ENCODE data around the gene ANKRD55. TPM values are rescaled to one million over a fixed set of nuclear protein-coding genes. Genes with fewer than 3 reads are reported as not detected.

The ANKRD55 gene
- total RNA-seq, 2 donors from 2014 or later, result 0.27 to 0.29 TPM

DNA sequence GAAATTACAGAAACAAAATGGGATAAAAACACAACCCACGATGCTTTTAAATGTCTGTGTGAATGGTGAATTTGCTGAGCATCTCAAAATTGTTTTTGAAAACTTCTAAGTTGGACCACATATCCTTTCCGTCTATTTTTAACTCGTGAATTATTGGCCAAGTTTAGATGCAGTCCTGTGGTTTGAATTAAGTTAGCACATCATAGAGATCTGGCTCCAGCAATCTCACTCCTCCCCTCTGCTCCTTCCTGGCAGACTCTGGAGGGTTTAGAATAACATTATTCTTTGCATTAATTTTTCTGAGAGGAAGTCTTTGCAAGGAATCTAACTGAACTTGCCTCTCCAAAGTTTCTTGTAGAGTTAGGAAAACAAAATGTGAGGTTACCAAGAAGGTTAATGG lies 14.5 kb upstream of the ANKRD55 start:
- no peaks in the 10 kb centered on the region for H3K27me3 Mint-ChIP-seq (ENCODE audit: insufficient read depth)
- no peak overlapping the region for H3K4me3 ChIP-seq (ENCODE audit: low read length)
- no peaks in the 10 kb centered on the region for H3K36me3 Mint-ChIP-seq (ENCODE audit: low read depth)
- no peak overlapping the region for H3K9ac ChIP-seq (ENCODE audit: extremely low read depth, low read length, poor library complexity, severe bottlenecking)
- H3K27me3 ChIP-seq (ENCODE audit: control insufficient read depth, insufficient read depth, low read length, poor library complexity, severe bottlenecking), result no peaks in the 10 kb centered on the region
- no peaks in the 10 kb centered on the region for H3K36me3 ChIP-seq (ENCODE audit: control insufficient read depth, insufficient read depth, low read length)
- H3K27ac Mint-ChIP-seq, result no peak overlapping the region
- no peak for TF ChIP-seq CTCF (conservative IDR thresholded peaks at IDR 0.05)
- peaks cover 17% of the 10 kb centered on the region for H3K9me3 ChIP-seq (ENCODE audit: control insufficient read depth, low read length)
- peaks cover 24% of the 10 kb centered on the region for H3K9me3 Mint-ChIP-seq
- no peaks in the 10 kb centered on the region for H3K4me1 ChIP-seq (ENCODE audit: control insufficient read depth, insufficient read depth, low read length)
- no peak overlapping the region for H3K27ac ChIP-seq (ENCODE audit: low read depth, low read length)
- no peak overlapping the region for H3K4me3 Mint-ChIP-seq
- WGBS, 2 experiments (ENCODE audit: insufficient coverage in 1 of 2, insufficient read length in 1 of 2), result 87 to 92% methylated on average over 2 to 3 of the region's 3 CpGs
- no peaks in the 10 kb centered on the region for H3K4me1 Mint-ChIP-seq
- no peak for DNase-seq

DNA sequence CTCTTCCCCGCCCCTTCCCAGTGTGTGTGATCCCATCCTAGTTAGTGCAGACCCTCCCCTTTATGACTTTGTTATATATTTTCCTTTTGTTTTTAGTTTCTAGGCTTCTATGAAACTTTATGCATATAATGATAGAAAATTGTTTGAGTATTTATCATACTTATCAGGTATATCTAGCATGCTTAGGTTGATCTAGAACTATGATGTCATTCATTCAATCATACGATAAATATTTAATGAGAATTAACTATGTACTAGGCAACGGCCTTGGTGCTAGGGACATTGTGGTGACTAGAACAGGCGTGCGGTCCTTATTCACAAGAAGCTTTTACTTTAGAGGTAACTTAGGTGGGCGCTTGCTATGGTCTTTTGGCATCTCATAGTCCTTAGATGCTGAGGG lies 13.6 kb upstream of the ANKRD55 start:
- Mint-ChIP-seq H3K27me3 (ENCODE audit: insufficient read depth) (no peaks in the 10 kb centered on the region), H3K9me3 (peaks cover 31% of the 10 kb centered on the region), H3K4me1 (no peaks in the 10 kb centered on the region), H3K27ac (no peak overlapping the region), H3K36me3 (ENCODE audit: low read depth) (no peaks in the 10 kb centered on the region), H3K4me3 (no peak overlapping the region)
- 93 to 95% methylated on average over 5 to 6 of the region's 6 CpGs for WGBS, 2 experiments (ENCODE audit: insufficient coverage in 1 of 2, insufficient read length in 1 of 2)
- no peak overlapping the region for H3K4me3 ChIP-seq (ENCODE audit: low read length)
- no peaks in the 10 kb centered on the region for H3K36me3 ChIP-seq (ENCODE audit: control insufficient read depth, insufficient read depth, low read length)
- no peak for TF ChIP-seq CTCF (conservative IDR thresholded peaks at IDR 0.05)
- no peak overlapping the region for H3K27ac ChIP-seq (ENCODE audit: low read depth, low read length)
- H3K27me3 ChIP-seq (ENCODE audit: control insufficient read depth, insufficient read depth, low read length, poor library complexity, severe bottlenecking), result no peaks in the 10 kb centered on the region
- H3K9ac ChIP-seq (ENCODE audit: extremely low read depth, low read length, poor library complexity, severe bottlenecking), result no peak overlapping the region
- H3K4me1 ChIP-seq (ENCODE audit: control insufficient read depth, insufficient read depth, low read length), result no peaks in the 10 kb centered on the region
- DNase-seq, result no peak
- peaks cover 25% of the 10 kb centered on the region for H3K9me3 ChIP-seq (ENCODE audit: control insufficient read depth, low read length)

GRCh38 chr5:56245481-56245880 lies 12.4 kb upstream of the ANKRD55 start:
- WGBS, 2 experiments (ENCODE audit: insufficient coverage in 1 of 2, insufficient read length in 1 of 2), result 88 to 95% methylated on average over 2 of the region's 2 CpGs
- H3K9ac ChIP-seq (ENCODE audit: extremely low read depth, low read length, poor library complexity, severe bottlenecking), result no peak overlapping the region
- Mint-ChIP-seq H3K27me3 (ENCODE audit: insufficient read depth) (peaks cover 3% of the 10 kb centered on the region), H3K27ac (no peak overlapping the region), H3K9me3 (peaks cover 39% of the 10 kb centered on the region), H3K4me3 (no peak overlapping the region), H3K36me3 (ENCODE audit: low read depth) (peaks cover 2% of the 10 kb centered on the region), H3K4me1 (no peaks in the 10 kb centered on the region)
- TF ChIP-seq CTCF (conservative IDR thresholded peaks at IDR 0.05), result no peak
- no peaks in the 10 kb centered on the region for H3K4me1 ChIP-seq (ENCODE audit: control insufficient read depth, insufficient read depth, low read length)
- H3K4me3 ChIP-seq (ENCODE audit: low read length), result no peak overlapping the region
- H3K27ac ChIP-seq (ENCODE audit: low read depth, low read length), result no peak overlapping the region
- no peaks in the 10 kb centered on the region for H3K27me3 ChIP-seq (ENCODE audit: control insufficient read depth, insufficient read depth, low read length, poor library complexity, severe bottlenecking)
- DNase-seq, result no peak
- H3K9me3 ChIP-seq (ENCODE audit: control insufficient read depth, low read length), result peaks cover 33% of the 10 kb centered on the region
- no peaks in the 10 kb centered on the region for H3K36me3 ChIP-seq (ENCODE audit: control insufficient read depth, insufficient read depth, low read length)

Data from endodermal cell (in vitro differentiated cells).